Measurements from ENCODE around the gene ARHGAP20.

The ARHGAP20 gene

DNA sequence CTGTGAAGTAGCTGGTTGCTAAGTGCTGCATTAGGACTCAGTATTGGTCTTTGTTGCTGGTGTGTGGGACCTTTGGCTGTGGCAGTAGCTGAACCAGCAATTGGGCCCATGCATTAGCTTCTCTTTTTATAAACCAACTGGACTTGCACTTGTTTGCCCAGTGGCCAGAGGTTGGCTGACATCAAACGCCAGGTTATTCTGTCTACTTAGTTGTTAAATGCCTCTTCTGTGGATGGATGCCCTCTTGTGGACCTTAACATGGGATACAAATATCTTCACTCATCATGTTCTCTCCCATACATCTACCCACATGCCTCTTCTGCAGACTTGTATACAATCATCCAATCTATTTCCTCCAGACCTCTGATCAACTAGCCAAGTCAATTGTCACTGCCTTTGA is 26.4 kb upstream of the ARHGAP20 start:
- Histone ChIP-seq H3K4me1 (ENCODE audit: control insufficient read depth in 2 of 2, insufficient read depth in 2 of 2, low read length in 2 of 2) (peaks cover 0 to 9% of the 10 kb centered on the region in 2 donors), H3K36me3 (ENCODE audit: control insufficient read depth in 2 of 2, insufficient read depth in 2 of 2, low read length in 2 of 2) (no peaks in the 10 kb centered on the region), H3K27ac (ENCODE audit: low read depth in 2 of 2, low read length in 2 of 2) (no peak overlapping the region), H3K9me3 (ENCODE audit: control insufficient read depth in 2 of 2, low read length in 2 of 2) (no peaks in the 10 kb centered on the region), H3K4me3 (ENCODE audit: low read length in 2 of 2) (no peak overlapping the region), H3K9ac (ENCODE audit: low read depth in 1 of 2, low read length in 2 of 2) (no peak overlapping the region), H3K27me3 (ENCODE audit: control insufficient read depth in 2 of 2, insufficient read depth in 2 of 2, low read length in 2 of 2) (no peaks in the 10 kb centered on the region)

DNA sequence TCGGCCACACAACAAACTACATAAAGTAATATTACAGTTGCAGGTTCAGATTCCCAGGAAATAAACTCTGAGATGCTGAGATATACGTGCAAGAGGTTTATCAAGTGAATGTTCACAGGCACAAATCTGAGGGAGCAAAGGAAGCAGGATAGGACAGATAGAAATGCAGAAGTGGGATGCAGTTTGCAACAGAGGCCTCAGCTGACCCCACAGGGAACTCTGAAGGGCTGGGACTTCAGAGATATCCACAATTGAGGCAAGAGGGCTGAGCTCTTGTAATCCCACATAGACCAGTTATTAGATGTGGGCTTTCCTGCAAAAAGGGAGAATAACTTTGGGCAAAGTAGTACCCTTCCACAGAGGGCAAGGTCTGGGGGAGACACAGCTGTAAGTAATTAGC is 25.4 kb upstream of the ARHGAP20 start:
- Histone ChIP-seq H3K27me3 (ENCODE audit: control insufficient read depth in 2 of 2, insufficient read depth in 2 of 2, low read length in 2 of 2) (no peaks in the 10 kb centered on the region), H3K4me1 (ENCODE audit: control insufficient read depth in 2 of 2, insufficient read depth in 2 of 2, low read length in 2 of 2) (peaks cover 0 to 9% of the 10 kb centered on the region in 2 donors), H3K27ac (ENCODE audit: low read depth in 2 of 2, low read length in 2 of 2) (no peak overlapping the region), H3K4me3 (ENCODE audit: low read length in 2 of 2) (no peak overlapping the region), H3K9ac (ENCODE audit: low read depth in 1 of 2, low read length in 2 of 2) (no peak overlapping the region), H3K9me3 (ENCODE audit: control insufficient read depth in 2 of 2, low read length in 2 of 2) (no peaks in the 10 kb centered on the region), H3K36me3 (ENCODE audit: control insufficient read depth in 2 of 2, insufficient read depth in 2 of 2, low read length in 2 of 2) (no peaks in the 10 kb centered on the region)

DNA sequence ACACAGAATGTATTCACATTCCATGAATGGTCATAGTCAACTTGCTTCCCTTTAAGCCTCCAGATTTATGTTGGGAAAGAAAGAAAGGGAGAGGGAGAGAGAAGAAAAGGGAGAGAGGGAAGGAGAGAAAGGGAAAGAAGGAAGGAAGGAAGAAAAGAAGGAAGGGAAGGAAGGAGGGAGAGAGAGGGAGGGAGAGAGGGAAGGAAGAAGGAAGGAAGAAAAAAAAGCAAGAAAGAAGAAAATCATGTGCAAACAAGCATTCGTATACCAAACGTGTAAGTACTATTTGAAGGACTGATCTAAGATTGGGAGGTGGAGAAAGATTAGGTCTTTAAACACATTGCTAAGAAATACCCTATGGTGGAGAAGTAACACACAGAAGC is 23.9 kb upstream of the ARHGAP20 start:
- Histone ChIP-seq H3K4me3 (ENCODE audit: low read length in 2 of 2) (no peak overlapping the region), H3K36me3 (ENCODE audit: control insufficient read depth in 2 of 2, insufficient read depth in 2 of 2, low read length in 2 of 2) (no peaks in the 10 kb centered on the region), H3K4me1 (ENCODE audit: control insufficient read depth in 2 of 2, insufficient read depth in 2 of 2, low read length in 2 of 2) (peaks cover 0 to 9% of the 10 kb centered on the region in 2 donors), H3K9me3 (ENCODE audit: control insufficient read depth in 2 of 2, low read length in 2 of 2) (no peaks in the 10 kb centered on the region), H3K27ac (ENCODE audit: low read depth in 2 of 2, low read length in 2 of 2) (no peak overlapping the region), H3K9ac (ENCODE audit: low read depth in 1 of 2, low read length in 2 of 2) (no peak overlapping the region), H3K27me3 (ENCODE audit: control insufficient read depth in 2 of 2, insufficient read depth in 2 of 2, low read length in 2 of 2) (no peaks in the 10 kb centered on the region)

DNA sequence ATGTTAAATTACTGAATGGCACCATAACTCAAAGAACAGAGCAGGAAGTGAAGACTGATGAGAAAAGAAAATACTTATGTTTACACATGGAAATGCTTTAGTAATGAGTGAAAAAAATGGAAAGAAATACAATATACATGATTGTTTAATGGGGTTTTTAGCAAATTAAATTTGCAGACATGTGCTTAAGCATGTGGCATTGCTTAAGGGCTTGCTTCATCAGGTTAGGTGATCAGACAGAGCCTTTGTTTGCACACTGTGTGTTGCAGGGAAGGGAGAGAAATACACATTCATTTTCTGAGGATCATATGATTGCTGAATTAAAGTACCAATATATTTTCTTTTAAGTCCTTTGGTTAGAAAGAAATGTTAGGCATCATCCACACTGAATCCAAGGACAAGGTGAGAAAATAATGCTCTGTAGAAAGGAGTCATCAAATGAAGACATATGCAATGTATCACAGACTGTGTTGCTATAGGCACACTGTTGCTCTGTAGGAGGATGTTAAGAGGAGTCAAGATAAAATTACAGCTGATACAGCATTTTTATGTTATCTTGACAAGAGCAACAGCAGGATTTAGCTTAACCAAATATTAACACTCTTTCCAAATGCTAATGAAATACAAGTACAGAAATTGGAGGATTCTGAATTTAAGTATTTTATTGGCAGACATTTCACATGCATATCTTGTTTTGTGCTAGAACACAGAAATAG is 23.4 kb upstream of the ARHGAP20 start:
- Histone ChIP-seq H3K27me3 (ENCODE audit: control insufficient read depth in 2 of 2, insufficient read depth in 2 of 2, low read length in 2 of 2) (no peaks in the 10 kb centered on the region), H3K36me3 (ENCODE audit: control insufficient read depth in 2 of 2, insufficient read depth in 2 of 2, low read length in 2 of 2) (no peaks in the 10 kb centered on the region), H3K9ac (ENCODE audit: low read depth in 1 of 2, low read length in 2 of 2) (no peak overlapping the region), H3K27ac (ENCODE audit: low read depth in 2 of 2, low read length in 2 of 2) (no peak overlapping the region), H3K9me3 (ENCODE audit: control insufficient read depth in 2 of 2, low read length in 2 of 2) (no peaks in the 10 kb centered on the region), H3K4me3 (ENCODE audit: low read length in 2 of 2) (no peak overlapping the region), H3K4me1 (ENCODE audit: control insufficient read depth in 2 of 2, insufficient read depth in 2 of 2, low read length in 2 of 2) (peaks cover 0 to 9% of the 10 kb centered on the region in 2 donors)

DNA sequence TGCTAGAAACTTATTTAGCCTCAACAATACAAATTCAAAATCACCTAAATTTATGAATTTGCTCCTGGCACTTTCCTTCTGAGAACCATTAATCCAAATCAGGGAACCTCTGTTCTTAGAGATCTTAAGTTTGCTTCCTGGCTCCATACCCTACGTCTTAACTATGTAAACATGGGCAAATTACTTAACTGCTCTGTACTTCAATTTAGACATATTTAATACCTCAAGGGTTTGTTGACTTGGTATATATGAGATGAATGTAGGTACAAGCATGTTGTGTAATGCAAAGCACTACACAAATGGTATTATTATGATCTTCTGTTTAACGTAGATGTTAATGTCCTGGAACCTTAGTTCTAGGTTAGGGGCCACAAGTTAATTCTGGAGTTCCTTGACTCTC is 22.6 kb upstream of the ARHGAP20 start:
- Histone ChIP-seq H3K27me3 (ENCODE audit: control insufficient read depth in 2 of 2, insufficient read depth in 2 of 2, low read length in 2 of 2) (no peaks in the 10 kb centered on the region), H3K27ac (ENCODE audit: low read depth in 2 of 2, low read length in 2 of 2) (no peak overlapping the region), H3K9ac (ENCODE audit: low read depth in 1 of 2, low read length in 2 of 2) (no peak overlapping the region), H3K4me3 (ENCODE audit: low read length in 2 of 2) (no peak overlapping the region), H3K36me3 (ENCODE audit: control insufficient read depth in 2 of 2, insufficient read depth in 2 of 2, low read length in 2 of 2) (no peaks in the 10 kb centered on the region), H3K9me3 (ENCODE audit: control insufficient read depth in 2 of 2, low read length in 2 of 2) (no peaks in the 10 kb centered on the region), H3K4me1 (ENCODE audit: control insufficient read depth in 2 of 2, insufficient read depth in 2 of 2, low read length in 2 of 2) (peaks cover 0 to 9% of the 10 kb centered on the region in 2 donors)

DNA sequence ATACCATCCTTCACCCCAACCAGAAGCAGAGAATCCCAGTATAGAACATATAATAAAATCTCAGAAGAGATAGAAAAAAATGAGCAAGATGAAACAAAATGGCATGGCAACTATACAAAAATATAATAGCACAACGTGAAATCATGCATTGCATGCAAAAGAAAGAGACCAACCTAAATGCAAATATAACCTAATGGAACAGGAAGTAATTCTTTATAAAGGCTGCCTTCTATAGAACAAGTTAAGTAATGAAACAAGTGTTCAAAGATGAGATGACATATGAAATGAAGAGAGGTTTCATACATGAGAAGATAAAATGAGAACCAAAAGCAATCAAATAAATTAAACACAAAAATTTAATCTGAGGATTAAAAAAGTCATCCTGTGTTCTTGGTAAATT is 18.5 kb upstream of the ARHGAP20 start:
- Histone ChIP-seq H3K4me1 (ENCODE audit: control insufficient read depth in 2 of 2, insufficient read depth in 2 of 2, low read length in 2 of 2) (peaks cover 0 to 9% of the 10 kb centered on the region in 2 donors), H3K36me3 (ENCODE audit: control insufficient read depth in 2 of 2, insufficient read depth in 2 of 2, low read length in 2 of 2) (no peaks in the 10 kb centered on the region)

DNA sequence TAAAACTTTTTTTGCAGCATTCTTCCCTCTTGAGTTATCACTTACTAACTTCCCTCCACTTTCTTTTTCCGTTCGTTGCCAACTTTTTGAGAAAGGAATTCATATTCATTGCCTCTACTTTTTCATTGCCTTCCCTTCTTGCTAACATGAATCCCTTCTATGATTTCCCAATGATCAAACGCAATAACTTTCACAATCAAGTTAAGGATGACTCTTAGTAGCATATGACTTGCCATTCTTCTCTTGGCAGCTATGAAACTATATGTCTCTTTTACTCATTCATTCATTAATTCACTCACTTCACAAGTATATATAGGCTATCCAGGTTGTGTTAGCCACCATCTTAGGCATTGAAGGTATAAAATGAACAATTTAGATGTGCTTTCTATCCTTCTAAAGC is 16.6 kb upstream of the ARHGAP20 start:
- H3K27me3 ChIP-seq (ENCODE audit: control insufficient read depth in 2 of 2, insufficient read depth in 2 of 2, low read length in 2 of 2) = no peaks in the 10 kb centered on the region
- H3K36me3 ChIP-seq (ENCODE audit: control insufficient read depth in 2 of 2, insufficient read depth in 2 of 2, low read length in 2 of 2) = no peaks in the 10 kb centered on the region
- no peaks in the 10 kb centered on the region for H3K9me3 ChIP-seq (ENCODE audit: control insufficient read depth in 2 of 2, low read length in 2 of 2)
- no peak overlapping the region for H3K27ac ChIP-seq (ENCODE audit: low read depth in 2 of 2, low read length in 2 of 2)
- H3K4me3 ChIP-seq (ENCODE audit: low read length in 2 of 2) = no peak overlapping the region
- no peak overlapping the region for H3K9ac ChIP-seq (ENCODE audit: low read depth in 1 of 2, low read length in 2 of 2)
- no peaks in the 10 kb centered on the region for H3K4me1 ChIP-seq (ENCODE audit: control insufficient read depth in 2 of 2, insufficient read depth in 2 of 2, low read length in 2 of 2)

More for the DNA sequence above, 18.5 kb upstream of the ARHGAP20 start:
- H3K27me3 ChIP-seq (ENCODE audit: control insufficient read depth in 2 of 2, insufficient read depth in 2 of 2, low read length in 2 of 2) = no peaks in the 10 kb centered on the region
- no peak overlapping the region for H3K4me3 ChIP-seq (ENCODE audit: low read length in 2 of 2)
- H3K27ac ChIP-seq (ENCODE audit: low read depth in 2 of 2, low read length in 2 of 2) = no peak overlapping the region
- H3K9me3 ChIP-seq (ENCODE audit: control insufficient read depth in 2 of 2, low read length in 2 of 2) = no peaks in the 10 kb centered on the region
- H3K9ac ChIP-seq (ENCODE audit: low read depth in 1 of 2, low read length in 2 of 2) = no peak overlapping the region

DNA sequence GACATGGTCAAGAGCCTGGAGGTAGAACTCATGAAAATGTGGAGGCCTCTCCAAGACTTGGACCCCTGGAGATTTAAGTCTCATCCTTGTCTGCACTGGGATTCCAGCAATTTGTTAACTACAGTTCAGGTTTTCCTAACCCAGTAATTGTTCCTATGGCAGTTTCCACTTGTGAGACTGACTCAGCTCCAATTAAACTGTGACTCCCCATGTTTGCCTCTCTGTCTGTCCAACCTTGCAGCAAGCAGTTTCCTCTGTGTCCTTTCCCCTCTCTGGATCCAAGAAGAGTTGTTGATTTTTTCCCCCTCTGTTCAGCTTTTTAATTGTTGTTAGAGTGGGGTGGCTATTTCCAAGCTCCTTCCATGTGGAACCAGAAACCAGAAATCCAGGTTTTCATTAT is 16.2 kb upstream of the ARHGAP20 start:
- no peaks in the 10 kb centered on the region for H3K36me3 ChIP-seq (ENCODE audit: control insufficient read depth in 2 of 2, insufficient read depth in 2 of 2, low read length in 2 of 2)
- no peak overlapping the region for H3K9ac ChIP-seq (ENCODE audit: low read depth in 1 of 2, low read length in 2 of 2)
- H3K27ac ChIP-seq (ENCODE audit: low read depth in 2 of 2, low read length in 2 of 2) = no peak overlapping the region
- H3K4me3 ChIP-seq (ENCODE audit: low read length in 2 of 2) = no peak overlapping the region
- no peaks in the 10 kb centered on the region for H3K27me3 ChIP-seq (ENCODE audit: control insufficient read depth in 2 of 2, insufficient read depth in 2 of 2, low read length in 2 of 2)
- H3K9me3 ChIP-seq (ENCODE audit: control insufficient read depth in 2 of 2, low read length in 2 of 2) = no peaks in the 10 kb centered on the region
- no peaks in the 10 kb centered on the region for H3K4me1 ChIP-seq (ENCODE audit: control insufficient read depth in 2 of 2, insufficient read depth in 2 of 2, low read length in 2 of 2)

DNA sequence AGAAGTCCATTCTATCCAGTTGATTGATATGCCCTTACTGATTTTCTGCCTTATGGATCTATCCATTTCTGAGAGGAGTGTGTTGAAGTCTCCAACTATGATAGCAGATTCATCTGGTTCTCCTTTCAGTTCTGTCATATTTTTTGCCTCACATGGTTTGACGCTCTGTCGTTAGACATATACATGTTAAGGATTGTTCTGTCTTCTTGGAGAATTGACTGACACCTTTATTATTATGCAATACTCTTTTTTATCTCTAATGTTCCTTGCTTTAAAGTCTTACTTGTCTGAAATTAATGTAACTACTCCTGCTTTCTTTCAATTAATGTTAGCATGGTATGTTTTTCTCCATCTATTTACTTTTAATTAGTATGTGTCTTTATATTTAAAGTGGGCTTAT is 12.1 kb upstream of the ARHGAP20 start:
- no peaks in the 10 kb centered on the region for H3K27me3 ChIP-seq (ENCODE audit: control insufficient read depth in 2 of 2, insufficient read depth in 2 of 2, low read length in 2 of 2)
- H3K4me3 ChIP-seq (ENCODE audit: low read length in 2 of 2) = no peak overlapping the region
- H3K4me1 ChIP-seq (ENCODE audit: control insufficient read depth in 2 of 2, insufficient read depth in 2 of 2, low read length in 2 of 2) = no peaks in the 10 kb centered on the region
- no peak overlapping the region for H3K9ac ChIP-seq (ENCODE audit: low read depth in 1 of 2, low read length in 2 of 2)
- H3K9me3 ChIP-seq (ENCODE audit: control insufficient read depth in 2 of 2, low read length in 2 of 2) = no peaks in the 10 kb centered on the region
- H3K36me3 ChIP-seq (ENCODE audit: control insufficient read depth in 2 of 2, insufficient read depth in 2 of 2, low read length in 2 of 2) = no peaks in the 10 kb centered on the region
- H3K27ac ChIP-seq (ENCODE audit: low read depth in 2 of 2, low read length in 2 of 2) = no peak overlapping the region

DNA sequence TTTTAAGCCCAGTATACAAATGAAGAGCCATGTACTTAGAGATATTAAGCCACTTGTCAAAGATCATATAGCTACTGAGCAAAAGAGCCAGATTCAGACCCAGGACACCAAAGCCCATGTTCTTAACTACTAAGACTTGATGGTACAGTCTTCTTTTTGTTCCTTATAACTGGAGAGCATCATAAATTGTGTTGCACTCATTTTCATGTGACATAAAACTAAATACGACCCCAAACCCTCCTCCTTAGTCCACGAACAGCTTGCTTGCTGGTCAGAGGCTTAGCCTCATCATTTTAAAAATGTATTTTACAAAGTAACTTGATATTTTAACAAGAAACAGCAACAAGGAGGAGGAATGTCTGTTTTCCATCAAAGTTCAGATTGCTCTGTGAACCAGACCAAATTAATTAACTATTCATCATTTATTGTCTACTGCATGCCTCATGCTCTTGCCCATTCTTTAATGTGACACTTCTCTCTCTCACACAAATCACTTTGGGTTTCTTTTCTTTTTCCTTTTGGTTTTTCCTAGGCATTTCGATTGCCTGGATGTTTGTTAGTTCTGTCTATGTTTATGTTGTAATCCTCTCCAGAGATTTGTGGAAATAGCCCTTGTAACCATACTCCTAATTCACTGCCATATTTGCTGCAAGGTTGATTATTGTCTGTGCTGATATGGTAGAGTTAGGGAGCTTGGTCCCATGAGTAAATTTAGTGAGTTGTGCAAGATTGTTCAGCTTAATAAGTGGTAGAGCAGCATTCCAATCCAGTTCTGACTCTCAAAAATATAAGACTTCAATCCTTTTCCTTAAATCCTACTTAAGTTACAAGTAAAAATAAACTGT is 8.4 kb upstream of the ARHGAP20 start:
- Histone ChIP-seq H3K4me1 (ENCODE audit: control insufficient read depth in 2 of 2, insufficient read depth in 2 of 2, low read length in 2 of 2) (no peaks in the 10 kb centered on the region), H3K9ac (ENCODE audit: low read depth in 1 of 2, low read length in 2 of 2) (no peak overlapping the region), H3K27me3 (ENCODE audit: control insufficient read depth in 2 of 2, insufficient read depth in 2 of 2, low read length in 2 of 2) (peaks cover 0 to 2% of the 10 kb centered on the region in 2 donors), H3K9me3 (ENCODE audit: control insufficient read depth in 2 of 2, low read length in 2 of 2) (no peaks in the 10 kb centered on the region), H3K27ac (ENCODE audit: low read depth in 2 of 2, low read length in 2 of 2) (no peak overlapping the region), H3K4me3 (ENCODE audit: low read length in 2 of 2) (no peak overlapping the region), H3K36me3 (ENCODE audit: control insufficient read depth in 2 of 2, insufficient read depth in 2 of 2, low read length in 2 of 2) (no peaks in the 10 kb centered on the region)

Measured in mucosa of rectum (tissue), 2 donors.